Measurements from ENCODE around the gene PHEX.

Gene PHEX

GRCh38 chrX:22041907-22042530 is 9.9 kb downstream of the PHEX start:
- no peak for DNase-seq

GRCh38 chrX:22043872-22044271 is 11.7 kb downstream of the PHEX start:
- DNase-seq, result no peak

GRCh38 chrX:22047468-22047867 is 15.3 kb downstream of the PHEX start:
- DNase-seq, result no peak

DNA sequence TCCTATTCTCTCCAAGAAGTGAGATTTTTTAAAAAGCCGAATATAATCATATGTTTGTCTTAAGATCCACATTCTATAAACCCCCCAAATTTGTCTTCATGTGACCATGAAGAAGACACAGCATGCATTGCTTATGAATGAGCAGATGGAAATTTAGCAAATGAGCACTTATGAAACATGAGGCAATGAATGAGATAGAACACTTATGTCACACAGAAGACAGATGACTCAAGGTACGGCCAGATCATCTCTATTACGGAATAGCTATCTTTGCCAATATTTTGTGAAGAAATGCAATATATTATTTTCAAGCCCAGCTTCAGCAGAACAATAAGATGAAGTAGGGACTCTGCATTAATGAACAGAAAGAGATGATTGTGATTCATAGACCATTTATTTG is 21.4 kb downstream of the PHEX start:
- DNase-seq, result peak; percentile 1

DNA sequence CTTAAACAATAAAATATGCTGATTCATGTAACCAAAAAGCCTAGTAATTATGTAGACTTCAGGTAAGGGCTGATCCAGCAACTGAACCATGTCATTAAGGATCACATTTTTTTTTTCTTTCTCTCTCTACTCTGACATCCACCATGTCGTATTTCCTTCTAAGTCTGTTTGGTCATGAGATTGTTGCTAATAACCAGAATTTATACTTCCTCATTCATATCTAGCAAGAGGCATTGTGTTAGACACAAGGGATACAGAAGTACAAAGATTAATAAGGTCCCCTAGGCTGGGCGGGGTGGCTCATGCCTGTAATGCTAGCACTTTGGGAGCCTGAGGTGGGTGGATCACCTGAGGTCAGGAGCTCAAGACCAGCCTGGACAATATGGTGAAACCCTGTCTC is 24.1 kb downstream of the PHEX start:
- no peak for DNase-seq

DNA sequence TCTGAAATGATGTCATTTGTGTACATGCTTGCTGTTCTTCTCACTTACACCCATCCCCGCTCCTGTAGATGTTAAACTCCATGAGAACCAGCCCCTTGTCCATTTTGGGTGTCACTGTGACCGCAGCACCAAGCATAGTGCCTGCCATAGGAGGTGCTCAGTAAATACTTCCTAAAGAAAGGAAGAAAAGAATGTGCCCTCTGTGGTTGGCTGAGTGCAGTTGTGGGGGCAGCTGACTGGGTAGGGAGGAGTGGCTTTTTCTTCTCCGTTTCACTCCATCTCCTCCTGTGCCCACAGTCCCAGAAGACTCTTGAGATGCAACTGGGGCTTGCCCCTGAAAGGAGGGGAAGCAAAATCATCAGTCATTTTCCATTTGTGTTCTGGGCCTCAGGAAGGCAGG is 25.5 kb downstream of the PHEX start:
- no peak for DNase-seq

DNA sequence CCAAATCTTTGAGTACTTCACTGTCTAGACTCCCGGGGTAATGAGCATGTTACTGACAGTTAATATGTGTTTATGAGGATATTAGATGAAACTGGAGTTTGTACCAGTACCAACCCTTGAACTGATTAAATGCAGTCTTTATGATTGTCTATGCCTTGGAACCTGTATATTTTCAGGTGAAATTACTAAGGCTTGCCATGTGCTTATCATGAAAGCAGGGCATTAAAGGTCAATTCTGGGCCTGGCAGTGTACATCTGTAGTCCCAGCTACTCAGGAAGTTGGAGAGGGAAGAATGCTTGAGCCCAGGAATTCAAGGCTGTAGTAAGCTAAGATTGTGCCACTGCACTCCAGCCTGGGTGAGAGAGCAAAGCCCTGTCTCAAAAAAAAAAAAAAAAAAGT is 27.6 kb downstream of the PHEX start:
- DNase-seq, result no peak

DNA sequence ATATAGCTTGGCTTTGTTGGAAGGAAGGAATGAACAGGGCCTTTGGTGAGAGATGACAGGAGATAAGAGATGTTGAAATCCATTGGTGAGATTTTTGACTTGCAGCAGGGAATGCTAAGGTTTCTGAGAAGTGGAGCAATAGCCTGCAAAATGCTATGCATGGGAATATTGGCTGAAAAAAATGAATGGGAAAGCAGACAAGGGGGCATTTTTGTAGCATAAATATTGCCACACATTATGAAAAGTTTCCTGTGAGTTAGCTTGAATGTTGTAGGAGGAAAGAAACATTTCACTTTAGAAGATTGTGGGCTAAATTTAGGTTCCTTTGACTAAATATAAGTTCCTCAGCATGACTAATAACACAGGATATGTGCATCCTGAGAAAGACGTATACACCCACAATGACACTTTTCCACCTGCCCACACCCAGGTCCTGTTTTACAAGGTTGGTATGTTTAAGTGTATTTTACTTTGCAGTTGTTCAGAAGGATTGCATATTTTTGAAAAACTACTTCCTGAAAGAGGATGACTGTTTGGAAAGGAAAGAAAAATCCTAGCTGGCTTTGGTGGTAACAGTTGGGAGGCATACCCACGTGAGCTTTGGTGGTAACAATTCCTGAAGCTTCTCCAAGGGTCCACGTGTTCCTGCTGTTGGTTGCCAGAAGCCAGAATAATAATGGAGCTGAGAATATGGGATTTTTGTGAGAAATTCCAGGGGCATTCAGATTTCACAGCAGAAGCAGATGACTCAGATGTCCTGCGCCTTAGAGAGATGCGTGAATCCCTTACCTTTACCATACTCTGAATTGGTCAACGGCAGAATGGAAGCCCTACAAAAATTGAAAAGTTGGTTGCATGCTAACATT is 28.5 kb downstream of the PHEX start:
- peak; percentile 12 for DNase-seq

GRCh38 chrX:22063284-22063683 is 31.2 kb downstream of the PHEX start:
- DNase-seq, result no peak

DNA sequence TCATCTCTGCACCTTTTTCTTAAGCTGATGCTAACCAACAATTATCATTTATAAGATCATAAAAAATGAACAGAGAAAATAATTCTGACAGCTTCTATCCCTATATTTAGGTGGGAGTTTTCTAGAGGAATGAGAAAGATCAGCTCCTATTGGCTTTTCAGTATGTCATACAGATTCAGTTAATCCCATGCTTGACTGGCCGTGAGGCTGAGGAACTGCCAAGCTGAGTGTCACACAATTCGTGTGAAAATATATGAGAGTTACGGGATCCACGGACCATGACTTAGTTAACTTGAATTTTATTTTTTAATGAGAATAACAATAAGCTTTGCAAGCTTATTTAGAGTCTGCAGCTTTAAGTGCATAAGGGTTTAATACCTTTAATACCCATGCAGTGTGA is 37.5 kb downstream of the PHEX start:
- no peak for DNase-seq

DNA sequence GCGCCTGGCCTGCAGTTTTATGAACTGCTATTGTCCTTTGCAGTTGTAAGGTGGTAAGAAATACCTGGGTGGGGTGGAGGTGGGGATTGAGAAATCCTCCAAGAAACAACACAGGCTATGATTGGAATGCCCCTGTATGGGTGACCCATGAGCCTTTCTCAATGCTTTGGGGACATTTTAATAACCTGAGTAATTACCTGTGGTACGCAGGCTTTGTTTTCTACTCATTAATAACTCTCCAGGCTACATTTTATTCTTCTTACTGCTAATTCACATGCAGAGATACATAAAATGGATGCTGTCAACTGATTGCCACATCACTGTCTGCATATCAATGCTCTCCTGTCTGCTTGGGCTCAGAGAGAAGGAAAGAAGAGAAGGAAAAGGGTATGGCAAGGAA is 41.8 kb downstream of the PHEX start:
- DNase-seq, result no peak

DNA sequence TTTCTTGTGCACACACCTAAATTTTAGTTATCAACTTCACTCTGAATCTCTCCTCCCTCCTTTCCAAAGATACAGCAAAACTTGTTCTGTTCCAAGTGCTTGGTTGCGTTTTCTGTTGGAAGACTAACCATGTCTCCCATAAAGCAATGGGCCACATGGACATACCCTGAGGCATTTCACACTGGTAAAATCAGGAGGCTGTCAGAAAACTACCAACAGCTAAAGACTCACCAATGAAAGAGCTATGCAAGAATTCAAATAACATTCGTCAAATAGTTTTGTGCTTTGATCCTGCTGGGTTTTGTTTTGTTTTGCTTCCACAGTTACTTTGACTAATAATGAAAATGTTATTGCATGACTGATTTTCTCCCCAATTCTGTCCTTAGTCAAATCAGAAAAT is 46.0 kb downstream of the PHEX start:
- DNase-seq, result no peak

GRCh38 chrX:22081475-22082092 is 49.5 kb downstream of the PHEX start:
- DNase-seq, result peak; percentile 54

DNA sequence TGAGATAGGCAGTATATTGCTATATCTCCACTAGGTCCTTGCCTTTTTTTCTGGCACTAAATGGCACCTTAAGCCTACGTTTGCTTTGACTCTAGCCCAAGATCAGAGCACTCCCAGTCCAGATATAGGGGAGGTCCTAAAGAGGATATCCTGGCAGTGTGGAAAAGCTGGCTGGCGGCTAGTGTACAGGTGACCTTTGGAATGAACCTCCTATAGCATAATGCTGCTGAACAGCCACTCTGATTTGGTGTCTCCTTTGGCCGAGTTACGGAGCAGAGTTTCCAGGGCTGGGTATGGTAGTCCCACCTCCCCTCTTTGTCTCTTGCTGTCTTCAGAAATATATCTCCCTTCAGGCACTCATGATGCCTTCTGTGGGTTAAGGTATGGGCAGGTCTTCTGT is 53.9 kb downstream of the PHEX start:
- DNase-seq, result no peak

DNA sequence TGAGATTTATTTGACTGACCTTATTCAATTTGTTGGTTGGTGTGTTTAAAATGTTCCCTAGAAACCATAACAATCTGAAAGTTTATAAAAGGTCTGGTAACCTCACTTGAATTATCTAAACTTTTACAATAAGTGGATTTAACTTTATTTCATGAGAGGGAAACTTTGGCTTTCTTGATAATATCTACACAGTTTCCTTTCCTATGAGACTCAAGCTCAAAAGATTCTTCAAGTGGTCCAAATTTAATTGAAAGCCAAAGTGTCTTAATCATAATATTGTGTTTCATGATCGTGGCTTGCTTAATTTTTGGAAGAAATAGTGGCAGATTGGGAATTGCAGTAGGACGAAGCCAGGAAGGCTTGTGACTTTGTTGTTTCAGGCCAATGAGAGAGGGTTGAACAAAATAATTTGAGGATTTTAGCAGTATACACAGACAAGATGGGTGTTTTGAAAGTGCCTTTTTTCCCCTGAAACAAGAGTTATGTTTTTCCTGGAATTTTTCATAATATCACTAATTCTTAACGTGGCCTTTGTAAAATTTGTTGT is 55.0 kb downstream of the PHEX start:
- DNase-seq, result no peak

- no peak for DNase-seq
Observed at GRCh38 chrX:22088326-22088725, 56.2 kb downstream of the PHEX start.

- peak; percentile 66 for DNase-seq
Observed at GRCh38 chrX:22090181-22090580, 58.1 kb downstream of the PHEX start.

- no peak for DNase-seq
Observed at GRCh38 chrX:22093550-22093949, 61.4 kb downstream of the PHEX start.

DNA sequence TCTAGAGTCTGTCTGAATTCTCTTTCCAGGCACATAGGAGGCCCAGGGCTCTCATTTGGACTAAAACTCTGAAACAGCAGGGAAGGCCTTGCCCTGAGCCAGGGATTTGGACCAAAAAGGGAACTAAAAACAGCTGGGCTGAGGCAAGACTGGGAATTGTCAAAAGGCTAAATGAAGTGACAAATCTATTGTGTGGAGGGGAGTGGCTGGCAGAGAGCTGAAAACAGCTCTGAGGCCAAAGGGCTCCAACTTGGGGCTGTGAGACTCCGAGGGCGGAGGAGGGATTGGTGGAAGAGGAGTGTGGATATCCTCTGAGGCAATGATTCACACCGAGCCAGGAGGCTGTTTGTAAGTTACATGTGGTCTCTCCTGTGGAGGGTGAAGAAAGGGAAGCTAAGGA is 63.2 kb downstream of the PHEX start:
- peak; percentile 77 for DNase-seq

DNA sequence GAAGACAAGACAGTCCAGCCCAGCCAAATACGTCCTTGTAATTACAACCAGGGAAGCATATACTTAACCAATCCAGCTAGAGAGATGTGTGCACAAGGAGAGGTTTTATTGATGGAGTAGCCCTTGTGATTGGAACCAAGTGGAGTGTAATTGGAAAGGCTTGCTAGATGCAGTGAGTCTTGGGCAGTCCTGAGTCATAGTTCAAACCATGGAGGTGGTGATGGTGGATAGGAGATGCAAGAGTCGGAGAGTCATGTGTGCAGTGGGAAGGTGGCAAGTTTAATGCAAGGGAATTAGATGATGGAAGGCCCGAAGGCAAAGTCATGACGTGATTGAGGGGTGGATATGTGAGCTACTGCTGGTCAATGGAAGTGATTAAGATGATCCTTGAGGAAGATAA is 63.7 kb downstream of the PHEX start:
- no peak for DNase-seq

- peak; percentile 90 for DNase-seq
Observed at GRCh38 chrX:22097012-22097694, 65.0 kb downstream of the PHEX start.

DNA sequence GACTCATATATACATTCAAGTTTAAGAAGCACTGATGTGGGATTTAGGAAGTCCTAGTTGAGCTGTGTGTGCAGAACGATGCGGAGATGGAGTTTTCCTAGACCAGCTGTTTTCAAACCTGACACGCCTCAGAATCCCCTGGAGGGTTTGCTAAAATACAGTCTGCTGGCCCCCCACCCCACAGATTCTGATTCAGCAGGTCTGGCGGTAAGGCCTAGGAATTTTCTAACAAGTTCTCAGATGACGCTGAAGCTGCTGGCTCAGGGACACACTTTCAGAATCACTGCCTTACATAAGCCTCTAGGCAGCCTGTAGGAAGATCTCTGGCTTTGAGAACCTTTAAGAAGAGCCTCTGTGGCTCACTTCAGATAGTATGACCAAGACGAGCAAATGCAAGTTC is 73.1 kb downstream of the PHEX start:
- peak; percentile 88 for DNase-seq

DNA sequence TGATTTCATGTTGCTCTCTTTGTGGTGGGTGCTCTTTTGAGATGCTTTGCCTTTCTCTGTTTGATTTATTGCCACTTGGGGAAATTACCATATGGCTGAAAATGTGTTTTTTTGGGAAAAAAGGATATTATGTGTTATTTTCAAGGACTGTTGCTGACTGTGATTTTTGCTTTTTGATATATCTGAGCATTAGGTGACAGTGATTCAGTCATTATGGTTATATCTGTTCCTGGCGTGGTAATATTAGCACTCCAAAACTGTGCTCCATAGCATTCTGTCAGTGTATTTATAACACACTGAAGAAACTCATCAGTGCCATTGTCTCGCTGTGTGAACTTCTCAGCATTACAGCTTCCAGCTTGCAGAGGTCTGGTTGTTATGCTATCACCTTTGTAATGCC is 73.8 kb downstream of the PHEX start:
- no peak for DNase-seq

All from fibroblast of skin of abdomen (primary cell).